ENCODE results near the gene POLRMT. TPM values are rescaled to one million over a fixed set of nuclear protein-coding genes. Genes with fewer than 3 reads are reported as not detected.

Gene POLRMT
- total RNA-seq, 6 experiments from 2014 or later: 25.9 to 42.9 (median 33.3) TPM

GRCh38 chr19:601310-601709 lies 32.0 kb downstream of the POLRMT start:
- H3K4me3 ChIP-seq: no peak overlapping the region
- H3K4me1 ChIP-seq: no peaks in the 10 kb centered on the region
- DNase-seq (no peak), ATAC-seq (no peak)
- intact Hi-C loops (cut with DNase I): no loop called here
- no peaks in the 10 kb centered on the region for H3K27me3 ChIP-seq
- TF ChIP-seq, protein P1, sequence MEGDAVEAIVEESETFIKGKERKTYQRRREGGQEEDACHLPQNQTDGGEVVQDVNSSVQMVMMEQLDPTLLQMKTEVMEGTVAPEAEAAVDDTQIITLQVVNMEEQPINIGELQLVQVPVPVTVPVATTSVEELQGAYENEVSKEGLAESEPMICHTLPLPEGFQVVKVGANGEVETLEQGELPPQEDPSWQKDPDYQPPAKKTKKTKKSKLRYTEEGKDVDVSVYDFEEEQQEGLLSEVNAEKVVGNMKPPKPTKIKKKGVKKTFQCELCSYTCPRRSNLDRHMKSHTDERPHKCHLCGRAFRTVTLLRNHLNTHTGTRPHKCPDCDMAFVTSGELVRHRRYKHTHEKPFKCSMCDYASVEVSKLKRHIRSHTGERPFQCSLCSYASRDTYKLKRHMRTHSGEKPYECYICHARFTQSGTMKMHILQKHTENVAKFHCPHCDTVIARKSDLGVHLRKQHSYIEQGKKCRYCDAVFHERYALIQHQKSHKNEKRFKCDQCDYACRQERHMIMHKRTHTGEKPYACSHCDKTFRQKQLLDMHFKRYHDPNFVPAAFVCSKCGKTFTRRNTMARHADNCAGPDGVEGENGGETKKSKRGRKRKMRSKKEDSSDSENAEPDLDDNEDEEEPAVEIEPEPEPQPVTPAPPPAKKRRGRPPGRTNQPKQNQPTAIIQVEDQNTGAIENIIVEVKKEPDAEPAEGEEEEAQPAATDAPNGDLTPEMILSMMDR (IDR thresholded peaks at IDR 0.05): no peak
- no peak for TF ChIP-seq POLR2A (IDR thresholded peaks at IDR 0.05)
- H3K36me3 ChIP-seq: no peaks in the 10 kb centered on the region
- no peak overlapping the region for H3K27ac ChIP-seq
- WGBS (ENCODE audit: insufficient coverage, low coverage, low lambda C conversion rate, missing lambda C conversion rate): 91% methylated on average over 16 of the region's 28 CpGs
- H3K9me3 ChIP-seq: no peaks in the 10 kb centered on the region

GRCh38 chr19:597406-598315 lies 35.7 kb downstream of the POLRMT start:
- ATAC-seq (no peak), DNase-seq (no peak)
- H3K4me1 ChIP-seq: no peaks in the 10 kb centered on the region
- TF ChIP-seq, protein P1 (IDR thresholded peaks at IDR 0.05): no peak
- TF ChIP-seq POLR2A (IDR thresholded peaks at IDR 0.05): no peak
- no peaks in the 10 kb centered on the region for H3K36me3 ChIP-seq
- H3K4me3 ChIP-seq: no peak overlapping the region
- no peaks in the 10 kb centered on the region for H3K9me3 ChIP-seq
- intact Hi-C loops (cut with DNase I): loop anchor here in 1 of 2 donors (10.0 kb wide), 1 partner anchor 137 kb away; no protein-coding TSS in a partner anchor
- H3K27me3 ChIP-seq: no peaks in the 10 kb centered on the region
- 47% methylated on average over 6 of the region's 18 CpGs for WGBS (ENCODE audit: insufficient coverage, low coverage, low lambda C conversion rate, missing lambda C conversion rate)
- H3K27ac ChIP-seq: no peak overlapping the region

DNA sequence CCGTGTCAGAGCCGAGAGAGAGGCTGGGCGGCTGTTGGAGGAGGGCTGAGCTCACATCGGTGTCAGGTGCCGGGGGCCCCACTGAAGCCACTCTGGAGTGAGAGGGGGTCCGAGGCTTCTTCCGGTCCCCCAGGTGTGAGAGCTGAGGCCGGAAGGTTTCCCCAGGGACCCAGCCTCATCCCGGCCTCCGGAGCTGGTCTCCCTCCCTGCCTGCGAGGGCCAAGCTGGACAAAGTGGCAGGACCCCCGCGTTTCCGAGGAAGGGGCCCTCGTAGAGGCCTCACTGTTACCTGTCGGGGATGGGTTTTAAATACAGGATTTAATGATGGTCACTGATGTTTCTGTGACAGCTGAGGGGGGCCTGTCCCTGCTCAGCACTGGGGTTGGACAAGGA lies 37.1 kb downstream of the POLRMT start:
- intact Hi-C loops (cut with DNase I): loop anchor here in 1 of 2 donors (10.0 kb wide), 1 partner anchor 139 kb away; no protein-coding TSS in a partner anchor
- H3K27me3 ChIP-seq: peaks cover 0 to 11% of the 10 kb centered on the region in 2 donors
- DNase-seq (no peak), ATAC-seq (no peak)
- H3K36me3 ChIP-seq: no peaks in the 10 kb centered on the region
- no peak for TF ChIP-seq POLR2A (IDR thresholded peaks at IDR 0.05)
- TF ChIP-seq, protein P1 (IDR thresholded peaks at IDR 0.05): no peak
- H3K9me3 ChIP-seq: no peaks in the 10 kb centered on the region
- no peak overlapping the region for H3K4me3 ChIP-seq
- 42% methylated on average over 2 of the region's 16 CpGs for WGBS (ENCODE audit: insufficient coverage, low coverage, low lambda C conversion rate, missing lambda C conversion rate)
- no peak overlapping the region for H3K27ac ChIP-seq
- H3K4me1 ChIP-seq: no peaks in the 10 kb centered on the region

DNA sequence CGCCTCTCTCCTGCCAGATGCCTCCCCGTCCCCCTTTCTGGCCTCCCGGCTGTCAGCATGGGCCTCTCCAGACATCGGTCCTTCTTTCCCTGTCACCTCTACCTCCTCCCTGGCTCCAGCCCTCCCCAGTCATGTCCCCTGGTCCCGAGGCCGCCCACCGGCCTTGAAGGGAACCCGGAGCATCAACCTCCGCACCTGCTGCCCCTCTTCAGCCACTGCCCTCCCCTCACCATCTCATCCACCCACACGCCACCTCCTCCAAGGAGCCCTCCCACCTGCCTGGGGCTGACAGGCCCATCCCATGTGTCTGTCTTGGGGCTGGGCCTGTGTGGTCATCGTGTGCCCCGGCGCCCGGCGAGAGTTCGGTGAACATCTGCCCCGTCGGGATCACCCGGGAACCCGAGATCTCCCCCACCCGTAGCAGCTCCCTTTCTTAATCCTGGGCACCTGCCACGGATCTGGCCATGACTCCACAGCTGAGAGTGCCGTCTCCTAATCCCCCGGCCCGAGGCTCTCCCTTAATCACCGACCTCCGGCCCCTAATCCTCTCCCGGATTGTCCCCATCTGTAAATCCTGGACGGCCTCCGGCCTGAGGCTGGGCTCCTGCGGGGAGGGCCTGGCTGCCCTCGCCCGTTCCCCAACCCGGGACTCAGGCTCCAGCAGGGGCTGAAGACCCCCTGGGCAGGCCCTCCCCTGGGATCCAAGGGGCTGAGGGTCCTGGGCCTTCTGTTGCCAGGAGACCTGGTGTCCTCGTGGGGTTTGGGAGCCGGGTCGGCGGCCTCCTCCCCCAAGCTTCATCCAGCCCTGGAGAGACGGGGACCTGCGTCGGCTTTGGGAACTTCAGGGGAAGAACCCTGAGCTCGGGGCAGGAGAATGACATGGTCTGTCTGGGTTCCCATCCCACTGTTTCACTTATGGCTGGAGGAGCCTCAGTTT lies 37.7 kb downstream of the POLRMT start:
- TF ChIP-seq, protein P1 (IDR thresholded peaks at IDR 0.05): no peak
- TF ChIP-seq POLR2A (IDR thresholded peaks at IDR 0.05): no peak
- no peaks in the 10 kb centered on the region for H3K4me1 ChIP-seq
- intact Hi-C loops (cut with DNase I): loop anchor here in 1 of 2 donors (10.0 kb wide), 1 partner anchor 139 kb away; no protein-coding TSS in a partner anchor
- no peaks in the 10 kb centered on the region for H3K36me3 ChIP-seq
- peaks cover 0 to 18% of the 10 kb centered on the region in 2 donors for H3K27me3 ChIP-seq
- ATAC-seq: no peak
- no peaks in the 10 kb centered on the region for H3K9me3 ChIP-seq
- DNase-seq: no peak
- no peak overlapping the region for H3K27ac ChIP-seq
- 71% methylated on average over 23 of the region's 42 CpGs for WGBS (ENCODE audit: insufficient coverage, low coverage, low lambda C conversion rate, missing lambda C conversion rate)
- no peak overlapping the region for H3K4me3 ChIP-seq

Data from right lobe of liver (tissue), 6 donors.